IPS-18a (cell line): Measurements from ENCODE around the gene CMIP.

Experiments
- H3K27ac ChIP-seq: one replicate; pipeline ENCODE4 v1.5.1; 2013; ENCODE audit warnings: low read length
- H3K27me3 ChIP-seq: one replicate; pipeline ENCODE4 v1.6.1; 2013; ENCODE audit warnings: mild to moderate bottlenecking, low read length; ENCODE audit not compliant: control insufficient read depth, insufficient read depth
- H3K36me3 ChIP-seq: one replicate; pipeline ENCODE4 v1.6.1; 2013; ENCODE audit warnings: low read depth, low read length; ENCODE audit not compliant: control insufficient read depth
- H3K4me1 ChIP-seq: one replicate; pipeline ENCODE4 v1.6.1; 2013; ENCODE audit warnings: low read depth, low read length; ENCODE audit not compliant: control insufficient read depth
- H3K4me3 ChIP-seq: one replicate; pipeline ENCODE4 v1.5.1; 2013; ENCODE audit warnings: low read length
- H3K9ac ChIP-seq: one replicate; pipeline ENCODE4 v1.6.1; 2013; ENCODE audit warnings: mild to moderate bottlenecking, low read length, moderate library complexity
- H3K9me3 ChIP-seq: one replicate; pipeline ENCODE4 v1.6.1; 2013; ENCODE audit warnings: low read depth, low read length; ENCODE audit not compliant: control insufficient read depth

CMIP gene

GRCh38 chr16:81496321-81496720, 51.7 kb downstream of the CMIP start:
- Histone ChIP-seq H3K4me3 (no peak overlapping the region), H3K9ac (no peak overlapping the region), H3K4me1 (peaks cover 4% of the 10 kb centered on the region), H3K27me3 (no peaks in the 10 kb centered on the region), H3K27ac (no peak overlapping the region), H3K36me3 (no peaks in the 10 kb centered on the region), H3K9me3 (no peaks in the 10 kb centered on the region)

GRCh38 chr16:81496742-81497141, 52.1 kb downstream of the CMIP start:
- H3K36me3 ChIP-seq = no peaks in the 10 kb centered on the region
- H3K9ac ChIP-seq = no peak overlapping the region
- H3K27ac ChIP-seq = no peak overlapping the region
- H3K4me1 ChIP-seq = peaks cover 4% of the 10 kb centered on the region
- H3K27me3 ChIP-seq = no peaks in the 10 kb centered on the region
- H3K9me3 ChIP-seq = no peaks in the 10 kb centered on the region
- H3K4me3 ChIP-seq = no peak overlapping the region

- Histone ChIP-seq H3K9ac (no peak overlapping the region), H3K9me3 (no peaks in the 10 kb centered on the region), H3K4me1 (no peaks in the 10 kb centered on the region), H3K4me3 (no peak overlapping the region), H3K27me3 (no peaks in the 10 kb centered on the region), H3K36me3 (no peaks in the 10 kb centered on the region), H3K27ac (no peak overlapping the region)
These were observed 53.1 kb downstream of the CMIP start for GRCh38 chr16:81497690-81498089.

- H3K4me3 ChIP-seq = no peak overlapping the region
- H3K27ac ChIP-seq = no peak overlapping the region
- no peaks in the 10 kb centered on the region for H3K27me3 ChIP-seq
- H3K4me1 ChIP-seq = no peaks in the 10 kb centered on the region
- H3K9ac ChIP-seq = no peak overlapping the region
- H3K9me3 ChIP-seq = no peaks in the 10 kb centered on the region
- no peaks in the 10 kb centered on the region for H3K36me3 ChIP-seq
These were observed 53.7 kb downstream of the CMIP start for GRCh38 chr16:81498351-81498750.

- Histone ChIP-seq H3K9ac (no peak overlapping the region), H3K36me3 (no peaks in the 10 kb centered on the region), H3K27me3 (no peaks in the 10 kb centered on the region), H3K9me3 (no peaks in the 10 kb centered on the region), H3K4me3 (no peak overlapping the region), H3K4me1 (no peaks in the 10 kb centered on the region), H3K27ac (no peak overlapping the region)
These were observed 55.2 kb downstream of the CMIP start for GRCh38 chr16:81499576-81500380.

- no peaks in the 10 kb centered on the region for H3K4me1 ChIP-seq
- H3K27me3 ChIP-seq = no peaks in the 10 kb centered on the region
- H3K36me3 ChIP-seq = no peaks in the 10 kb centered on the region
- H3K4me3 ChIP-seq = no peak overlapping the region
- H3K9ac ChIP-seq = no peak overlapping the region
- H3K9me3 ChIP-seq = no peaks in the 10 kb centered on the region
- no peak overlapping the region for H3K27ac ChIP-seq
These were observed 56.4 kb downstream of the CMIP start for GRCh38 chr16:81500833-81501521.

- Histone ChIP-seq H3K4me3 (no peak overlapping the region), H3K36me3 (no peaks in the 10 kb centered on the region), H3K9me3 (no peaks in the 10 kb centered on the region), H3K27ac (no peak overlapping the region), H3K4me1 (no peaks in the 10 kb centered on the region), H3K27me3 (no peaks in the 10 kb centered on the region), H3K9ac (no peak overlapping the region)
These were observed 57.9 kb downstream of the CMIP start for GRCh38 chr16:81502396-81503070.

- H3K36me3 ChIP-seq = no peaks in the 10 kb centered on the region
- H3K9ac ChIP-seq = no peak overlapping the region
- H3K4me3 ChIP-seq = no peak overlapping the region
- H3K27me3 ChIP-seq = no peaks in the 10 kb centered on the region
- no peak overlapping the region for H3K27ac ChIP-seq
- H3K9me3 ChIP-seq = no peaks in the 10 kb centered on the region
- no peaks in the 10 kb centered on the region for H3K4me1 ChIP-seq
These were observed 60.5 kb downstream of the CMIP start for GRCh38 chr16:81505011-81505661.

GRCh38 chr16:81509404-81509803, 64.8 kb downstream of the CMIP start:
- H3K9me3 ChIP-seq = no peaks in the 10 kb centered on the region
- H3K4me3 ChIP-seq = no peak overlapping the region
- H3K27me3 ChIP-seq = no peaks in the 10 kb centered on the region
- peaks cover 13% of the 10 kb centered on the region for H3K4me1 ChIP-seq
- no peaks in the 10 kb centered on the region for H3K36me3 ChIP-seq
- H3K9ac ChIP-seq = no peak overlapping the region
- no peak overlapping the region for H3K27ac ChIP-seq

GRCh38 chr16:81510016-81510415, 65.4 kb downstream of the CMIP start:
- no peaks in the 10 kb centered on the region for H3K27me3 ChIP-seq
- no peaks in the 10 kb centered on the region for H3K9me3 ChIP-seq
- H3K4me3 ChIP-seq = no peak overlapping the region
- H3K27ac ChIP-seq = no peak overlapping the region
- no peak overlapping the region for H3K9ac ChIP-seq
- no peaks in the 10 kb centered on the region for H3K36me3 ChIP-seq
- peaks cover 13% of the 10 kb centered on the region for H3K4me1 ChIP-seq

- Histone ChIP-seq H3K27ac (no peak overlapping the region), H3K9me3 (no peaks in the 10 kb centered on the region), H3K4me1 (peaks cover 13% of the 10 kb centered on the region), H3K9ac (no peak overlapping the region), H3K27me3 (no peaks in the 10 kb centered on the region), H3K36me3 (no peaks in the 10 kb centered on the region), H3K4me3 (no peak overlapping the region)
These were observed 66.8 kb downstream of the CMIP start for GRCh38 chr16:81511371-81511770.
